HFFc6 (cell line): ENCODE results near the gene MKLN1. TPM values are rescaled to one million over a fixed set of nuclear protein-coding genes. Genes with fewer than 3 reads are reported as not detected.

Source experiments
- DNase-seq: peaks from one replicate; pipeline ENCODE4 v3.0.0-alpha.2; 2018
- H3K27ac Mint-ChIP-seq: 2 replicates; pipeline ENCODE4 v1.8.0; 2020; ENCODE audit warnings: mild to moderate bottlenecking, mixed read lengths
- H3K27me3 Mint-ChIP-seq: 2 replicates; pipeline ENCODE4 v1.8.0; 2021; ENCODE audit warnings: mild to moderate bottlenecking, moderate library complexity, mixed read lengths; ENCODE audit not compliant: insufficient read depth
- H3K36me3 Mint-ChIP-seq: 2 replicates; pipeline ENCODE4 v1.8.0; 2021; ENCODE audit warnings: low read depth, mixed read lengths
- H3K4me1 Mint-ChIP-seq: 2 replicates; pipeline ENCODE4 v1.8.0; 2020; ENCODE audit warnings: low read depth, mixed read lengths
- H3K4me3 Mint-ChIP-seq: 2 replicates; pipeline ENCODE4 v1.8.0; 2020; ENCODE audit warnings: mild to moderate bottlenecking, moderate library complexity, mixed read lengths
- H3K9me3 Mint-ChIP-seq: 2 replicates; pipeline ENCODE4 v1.8.0; 2020; ENCODE audit warnings: mild to moderate bottlenecking, mixed read lengths
- CTCF ChIP-seq: fragments of 200-600 bp; sonication (generic); IDR thresholded peaks from 2 replicates; pipeline ENCODE4 v1.5.0; 2021; ENCODE audit warnings: antibody characterized with exemption, mild to moderate bottlenecking
- total RNA-seq, 6 experiments: library from RNA; stranded (reverse); fragmentation: NEBNext Ultra II Directional; extraction: Animal tissue kit (Norgen Biotek cat#: 25700); gene quantifications; 2 replicates in 1 of 6; 3 replicates in 5 of 6; pipeline ENCODE4 v1.2.3, GENCODE V29; 2021

Gene MKLN1
- total RNA-seq, 6 experiments from 2014 or later: 31.9 to 44.7 (median 38.6) TPM

- peaks cover 5% of the 10 kb centered on the region; the same call in 1 of the 2 replicates for H3K27me3 Mint-ChIP-seq
- H3K27ac Mint-ChIP-seq: no peak overlapping the region
- H3K36me3 Mint-ChIP-seq: no peaks in the 10 kb centered on the region; the same call in 1 of the 2 replicates
- H3K4me1 Mint-ChIP-seq: peaks cover 48% of the 10 kb centered on the region
- H3K4me3 Mint-ChIP-seq: no peak overlapping the region
- H3K9me3 Mint-ChIP-seq: no peaks in the 10 kb centered on the region
- DNase-seq: no peak
- 0 out of 2 replicates have a peak, but pooled peaks have one; percentile 11 for TF ChIP-seq CTCF
These were observed 190.9 kb downstream of the MKLN1 start for GRCh38 chr7:131518626-131519025.

GRCh38 chr7:131521651-131522163 lies 194.0 kb downstream of the MKLN1 start:
- Mint-ChIP-seq H3K27me3 (peaks cover 5% of the 10 kb centered on the region; the same call in 1 of the 2 replicates), H3K4me1 (peaks cover 57% of the 10 kb centered on the region), H3K36me3 (no peaks in the 10 kb centered on the region; the same call in 1 of the 2 replicates), H3K9me3 (no peaks in the 10 kb centered on the region), H3K4me3 (peak overlapping the region; percentile 39; the same call in 1 of the 2 replicates), H3K27ac (peak overlapping the region; percentile 76)
- no peak for TF ChIP-seq CTCF
- no peak for DNase-seq

- no peaks in the 10 kb centered on the region; the same call in 1 of the 2 replicates for H3K36me3 Mint-ChIP-seq
- peaks cover 5% of the 10 kb centered on the region; the same call in 1 of the 2 replicates for H3K27me3 Mint-ChIP-seq
- peak overlapping the region; percentile 76 for H3K27ac Mint-ChIP-seq
- no peak for DNase-seq
- peaks cover 60% of the 10 kb centered on the region for H3K4me1 Mint-ChIP-seq
- no peaks in the 10 kb centered on the region for H3K9me3 Mint-ChIP-seq
- no peak for TF ChIP-seq CTCF
- peak overlapping the region; percentile 71; the same call in 1 of the 2 replicates for H3K4me3 Mint-ChIP-seq
These were observed 194.8 kb downstream of the MKLN1 start for GRCh38 chr7:131522325-131522930.

- no peak for TF ChIP-seq CTCF
- H3K27me3 Mint-ChIP-seq: peaks cover 3% of the 10 kb centered on the region
- no peaks in the 10 kb centered on the region for H3K9me3 Mint-ChIP-seq
- H3K4me3 Mint-ChIP-seq: no peak overlapping the region
- H3K4me1 Mint-ChIP-seq: peaks cover 55% of the 10 kb centered on the region
- H3K27ac Mint-ChIP-seq: no peak overlapping the region
- H3K36me3 Mint-ChIP-seq: no peaks in the 10 kb centered on the region
- DNase-seq: no peak
These were observed 196.4 kb downstream of the MKLN1 start for GRCh38 chr7:131524115-131524514.

- H3K27me3 Mint-ChIP-seq: peaks cover 5% of the 10 kb centered on the region
These were observed 197.0 kb downstream of the MKLN1 start for GRCh38 chr7:131524703-131525102.

More at GRCh38 chr7:131524703-131525102, 197.0 kb downstream of the MKLN1 start:
- Mint-ChIP-seq H3K4me1 (peaks cover 50% of the 10 kb centered on the region), H3K9me3 (no peaks in the 10 kb centered on the region), H3K27ac (no peak overlapping the region), H3K36me3 (no peaks in the 10 kb centered on the region), H3K4me3 (no peak overlapping the region)
- DNase-seq: no peak
- TF ChIP-seq CTCF: no peak
